Esophagus squamous epithelium (tissue), 5 donors: Measurements from ENCODE around the gene KRT31. TPM values are rescaled to one million over a fixed set of nuclear protein-coding genes. Genes with fewer than 3 reads are reported as not detected.
A peak's percentile ranks its signal among the peaks of the same experiment; 100 is the strongest.

Experiments
- DNase-seq: peaks from one replicate; lab custom pipeline; 2025; lab: John Stamatoyannopoulos, UW
- H3K27ac ChIP-seq, 4 donors: fragments of 200-600 bp; sonication (generic); one replicate each; pipeline ENCODE4 v1.5.1; 2016 to 2019; ENCODE audit warnings: mild to moderate bottlenecking in 1 of 4
- H3K27me3 ChIP-seq, 4 donors: fragments of 200-600 bp; sonication (generic); 1 replicate in 3 of 4; 2 replicates in 1 of 4; pipeline versions ENCODE4 v1.5.1 to v1.6.0; 2017 to 2021; ENCODE audit warnings: antibody characterized with exemption in 1 of 4
- H3K36me3 ChIP-seq, 3 donors: fragments of 200-600 bp; sonication (generic); one replicate each; pipeline ENCODE4 v1.5.1; 2016 to 2019
- H3K4me1 ChIP-seq, 3 donors: fragments of 200-600 bp; sonication (generic); one replicate each; pipeline ENCODE4 v1.5.1; 2017 to 2019
- H3K4me3 ChIP-seq, 4 donors: fragments of 200-600 bp; sonication (generic); 1 replicate in 3 of 4; 2 replicates in 1 of 4; pipeline ENCODE4 v1.5.1; 2016 to 2019; ENCODE audit warnings: mild to moderate bottlenecking in 2 of 4, moderate library complexity in 1 of 4
- H3K9me3 ChIP-seq, 3 donors: fragments of 200-600 bp; sonication (generic); one replicate each; pipeline ENCODE4 v1.5.1; 2016 to 2019
- POLR2A ChIP-seq, 4 donors: fragments of 450-650 bp; IDR thresholded peaks; one replicate each; pipeline ENCODE4 v1.6.1; 2017; ENCODE audit warnings: antibody characterized with exemption in 4 of 4, mild to moderate bottlenecking in 4 of 4, moderate library complexity in 3 of 4
- WGBS, 2 donors: methylation state at CpG; one replicate each; pipeline ENCODE4 v1.1.5; 2018; 5-methylcytosine and 5-hydroxymethylcytosine counted together
- intact Hi-C: fragments of 100-400 bp; cut with DNase I; formaldehyde crosslinking; loops from one replicate; pipeline ENCODE4 v1.15.0; 2022
- total RNA-seq, 4 donors: library from RNA; depleted of rRNA; stranded (reverse); fragments of >200 nt; gene quantifications; one replicate each; pipeline ENCODE4 v1.1.0, GENCODE V29; 2016
- TF ChIP-seq, protein P1 (sequence below), 6 experiments: fragments of 450-650 bp in 4 of 6; fragments of 200-600 bp in 2 of 6; sonication (generic) in 2 of 6; IDR thresholded peaks; one replicate each; pipeline ENCODE4 v1.5.1; 2016 to 2019; ENCODE audit warnings: antibody characterized with exemption in 6 of 6, mild to moderate bottlenecking in 4 of 6, moderate library complexity in 4 of 6
- donor health status: DM: yes; HTN: yes; CAD: no.

Gene KRT31
- total RNA-seq, 4 donors from 2014 or later: 0.79 to 2.5 (median 1.5) TPM; not detected in 1

GRCh38 chr17:41421617-41422016 is 24.2 kb upstream of the KRT31 start:
- TF ChIP-seq, protein P1, sequence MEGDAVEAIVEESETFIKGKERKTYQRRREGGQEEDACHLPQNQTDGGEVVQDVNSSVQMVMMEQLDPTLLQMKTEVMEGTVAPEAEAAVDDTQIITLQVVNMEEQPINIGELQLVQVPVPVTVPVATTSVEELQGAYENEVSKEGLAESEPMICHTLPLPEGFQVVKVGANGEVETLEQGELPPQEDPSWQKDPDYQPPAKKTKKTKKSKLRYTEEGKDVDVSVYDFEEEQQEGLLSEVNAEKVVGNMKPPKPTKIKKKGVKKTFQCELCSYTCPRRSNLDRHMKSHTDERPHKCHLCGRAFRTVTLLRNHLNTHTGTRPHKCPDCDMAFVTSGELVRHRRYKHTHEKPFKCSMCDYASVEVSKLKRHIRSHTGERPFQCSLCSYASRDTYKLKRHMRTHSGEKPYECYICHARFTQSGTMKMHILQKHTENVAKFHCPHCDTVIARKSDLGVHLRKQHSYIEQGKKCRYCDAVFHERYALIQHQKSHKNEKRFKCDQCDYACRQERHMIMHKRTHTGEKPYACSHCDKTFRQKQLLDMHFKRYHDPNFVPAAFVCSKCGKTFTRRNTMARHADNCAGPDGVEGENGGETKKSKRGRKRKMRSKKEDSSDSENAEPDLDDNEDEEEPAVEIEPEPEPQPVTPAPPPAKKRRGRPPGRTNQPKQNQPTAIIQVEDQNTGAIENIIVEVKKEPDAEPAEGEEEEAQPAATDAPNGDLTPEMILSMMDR (IDR thresholded peaks at IDR 0.05): no peak
- no peak for TF ChIP-seq POLR2A (IDR thresholded peaks at IDR 0.05)
- H3K27me3 ChIP-seq: no peaks in the 10 kb centered on the region
- intact Hi-C loops: no loop called here
- no peak for DNase-seq
- H3K9me3 ChIP-seq: no peaks in the 10 kb centered on the region
- no peaks in the 10 kb centered on the region for H3K36me3 ChIP-seq
- no peak overlapping the region for H3K4me3 ChIP-seq
- peaks cover 10 to 53% (median 33%) of the 10 kb centered on the region in 3 donors for H3K4me1 ChIP-seq
- H3K27ac ChIP-seq: peak overlapping the region in 2 of 4 donors; percentile 2 to 74
- WGBS, 2 donors: 52 to 92% methylated on average over 3 to 4 of the region's 4 CpGs

DNA sequence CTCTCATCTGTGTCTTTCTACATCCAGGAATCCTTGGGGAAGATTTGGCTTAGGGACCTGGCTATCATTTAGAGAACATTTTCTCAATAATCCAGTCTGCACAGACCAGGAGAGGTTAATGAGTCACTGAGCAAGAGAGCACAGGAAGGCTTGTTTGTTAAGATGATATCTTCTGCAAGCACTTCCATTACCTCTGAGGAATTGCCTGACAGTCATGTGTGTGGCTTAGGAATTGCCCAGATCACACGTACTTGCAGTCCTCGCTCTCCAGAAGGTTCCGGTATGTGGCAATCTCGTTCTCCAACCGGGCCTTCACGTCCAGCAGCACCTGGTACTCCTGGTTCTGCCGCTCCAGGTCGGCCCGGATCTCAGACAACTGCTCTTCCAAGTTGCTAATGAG is 23.7 kb upstream of the KRT31 start:
- DNase-seq: no peak
- Histone ChIP-seq H3K36me3 (no peaks in the 10 kb centered on the region), H3K27me3 (no peaks in the 10 kb centered on the region), H3K4me3 (no peak overlapping the region), H3K4me1 (peaks cover 10 to 58% (median 33%) of the 10 kb centered on the region in 3 donors), H3K9me3 (no peaks in the 10 kb centered on the region), H3K27ac (peak overlapping the region; percentile 23 to 74 (median 46))
- TF ChIP-seq, protein P1 (IDR thresholded peaks at IDR 0.05): no peak
- intact Hi-C loops: no loop called here
- 35% methylated on average over 9 of the region's 9 CpGs; no CpG with 5 or more reads in 1 of the 2 donors for WGBS, 2 donors

GRCh38 chr17:41420134-41420533 is 22.7 kb upstream of the KRT31 start:
- Histone ChIP-seq H3K4me1 (peaks cover 10 to 60% (median 33%) of the 10 kb centered on the region in 3 donors), H3K27me3 (no peaks in the 10 kb centered on the region), H3K9me3 (no peaks in the 10 kb centered on the region), H3K36me3 (no peaks in the 10 kb centered on the region), H3K4me3 (no peak overlapping the region), H3K27ac (peak overlapping the region; percentile 23 to 74 (median 57))
- TF ChIP-seq POLR2A (IDR thresholded peaks at IDR 0.05): no peak
- TF ChIP-seq, protein P1 (IDR thresholded peaks at IDR 0.05): no peak
- intact Hi-C loops: no loop called here
- 28 to 36% methylated on average over 3 of the region's 4 CpGs for WGBS, 2 donors
- DNase-seq: no peak

DNA sequence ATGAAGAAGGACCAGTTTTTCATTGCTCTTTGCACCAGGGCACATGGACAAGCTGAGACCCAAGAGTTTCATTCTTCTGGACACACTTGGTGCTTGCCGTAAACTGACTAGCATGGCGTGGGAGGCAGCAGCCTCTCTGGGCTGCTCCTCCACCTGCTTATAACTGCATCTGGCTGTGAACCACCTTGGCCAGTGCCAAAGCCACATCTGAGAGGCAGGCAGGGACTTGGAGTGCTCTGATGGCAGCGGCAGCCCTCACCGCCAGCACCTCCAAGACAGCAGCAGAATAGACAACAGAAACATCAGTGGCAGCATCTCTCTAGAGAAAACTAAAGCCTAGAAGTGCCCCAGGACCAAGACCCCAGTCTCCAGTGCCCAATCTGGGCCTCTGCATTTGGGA is 22.3 kb upstream of the KRT31 start:
- Histone ChIP-seq H3K4me1 (peaks cover 10 to 60% (median 33%) of the 10 kb centered on the region in 3 donors), H3K27ac (peak overlapping the region; percentile 16 to 74 (median 55)), H3K4me3 (no peak overlapping the region), H3K9me3 (no peaks in the 10 kb centered on the region), H3K27me3 (no peaks in the 10 kb centered on the region), H3K36me3 (no peaks in the 10 kb centered on the region)
- no peak for TF ChIP-seq POLR2A (IDR thresholded peaks at IDR 0.05)
- TF ChIP-seq, protein P1 (IDR thresholded peaks at IDR 0.05): no peak
- 38% methylated on average over 3 of the region's 4 CpGs; no CpG with 5 or more reads in 1 of the 2 donors for WGBS, 2 donors
- no peak for DNase-seq
- intact Hi-C loops: no loop called here

- Histone ChIP-seq H3K4me3 (no peak overlapping the region), H3K27ac (peak overlapping the region in 3 of 4 donors; percentile 44 to 74 (median 66)), H3K4me1 (peaks cover 10 to 60% (median 33%) of the 10 kb centered on the region in 3 donors), H3K27me3 (no peaks in the 10 kb centered on the region), H3K9me3 (no peaks in the 10 kb centered on the region), H3K36me3 (no peaks in the 10 kb centered on the region)
- 61 to 65% methylated on average over 6 to 7 of the region's 7 CpGs for WGBS, 2 donors
- no peak for TF ChIP-seq POLR2A (IDR thresholded peaks at IDR 0.05)
- TF ChIP-seq, protein P1 (IDR thresholded peaks at IDR 0.05): no peak
- intact Hi-C loops: no loop called here
- no peak for DNase-seq
Measured at GRCh38 chr17:41418116-41418860, 20.9 kb upstream of the KRT31 start.
